GM19324 (cell line): Measurements from ENCODE around the gene CMSS1.
"Not testable (repeated sequence)": the region's sequence is repeated elsewhere in the genome, so short reads cannot be mapped to it uniquely, and the experiment has no call there.

Experiments
- ATAC-seq: cut with Tn5 transposase; IDR thresholded peaks from one replicate; pipeline ENCODE4 v1.9.1; 2021; ENCODE audit warnings: mild to moderate bottlenecking, moderate library complexity; ENCODE audit not compliant: unreplicated experiment, low FRiP score

The CMSS1 gene

GRCh38 chr3:99810403-99810802 lies 7.3 kb upstream of the CMSS1 start:
- ATAC-seq, result no peak

- ATAC-seq, result no peak
These were observed 620 bp upstream of the CMSS1 start for GRCh38 chr3:99817047-99817436.

GRCh38 chr3:99818818-99819217 lies 1.2 kb downstream of the CMSS1 start:
- no peak for ATAC-seq

DNA sequence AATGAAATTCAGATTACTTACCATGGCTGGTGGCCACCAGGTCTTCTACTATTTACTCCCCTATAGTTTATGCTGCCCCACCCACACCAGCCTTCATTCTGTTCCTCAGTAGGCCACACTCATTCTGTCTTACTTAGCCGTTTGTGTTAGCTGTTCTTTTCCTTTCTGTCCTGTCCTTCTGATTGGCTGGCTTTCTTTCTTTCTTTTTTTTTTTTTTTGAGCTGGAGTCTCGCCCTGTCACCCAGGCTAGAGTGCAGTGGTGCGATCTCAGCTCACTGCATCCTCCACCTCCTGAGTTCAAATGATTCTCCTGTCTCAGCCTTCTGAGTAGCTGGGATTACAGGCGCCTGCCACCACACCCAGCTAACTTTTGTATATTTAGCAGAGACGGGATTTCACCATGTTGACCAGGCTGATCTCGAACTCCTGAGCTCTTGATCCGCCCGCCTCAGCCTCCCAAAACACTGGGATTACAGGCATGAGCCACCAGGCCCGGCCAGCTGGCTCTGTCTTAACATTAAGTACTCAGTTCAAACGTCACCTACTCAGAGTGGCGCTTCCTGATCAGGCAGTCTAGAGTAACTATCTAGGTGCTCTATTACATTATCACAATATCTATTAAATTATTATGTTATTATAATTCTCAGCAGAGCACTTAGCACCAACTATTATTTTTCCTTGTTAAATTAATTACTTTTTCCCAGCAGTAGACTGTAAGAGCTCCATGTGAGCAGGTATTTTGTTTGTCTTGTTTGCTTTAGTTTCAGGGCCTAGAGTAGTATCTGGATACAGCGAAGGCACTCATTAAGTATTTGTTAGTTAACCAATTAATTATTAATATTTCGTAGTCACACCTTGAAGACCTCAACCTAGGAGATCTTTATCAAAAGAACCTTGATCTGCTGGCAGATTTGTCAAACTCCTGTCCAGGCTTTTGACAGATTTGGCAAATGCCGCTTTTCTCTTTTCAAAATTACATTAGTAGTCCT lies 6.4 kb downstream of the CMSS1 start:
- no peak for ATAC-seq

GRCh38 chr3:99825004-99825640 lies 7.5 kb downstream of the CMSS1 start:
- no peak for ATAC-seq

GRCh38 chr3:99829844-99830243 lies 12.2 kb downstream of the CMSS1 start:
- no peak for ATAC-seq

DNA sequence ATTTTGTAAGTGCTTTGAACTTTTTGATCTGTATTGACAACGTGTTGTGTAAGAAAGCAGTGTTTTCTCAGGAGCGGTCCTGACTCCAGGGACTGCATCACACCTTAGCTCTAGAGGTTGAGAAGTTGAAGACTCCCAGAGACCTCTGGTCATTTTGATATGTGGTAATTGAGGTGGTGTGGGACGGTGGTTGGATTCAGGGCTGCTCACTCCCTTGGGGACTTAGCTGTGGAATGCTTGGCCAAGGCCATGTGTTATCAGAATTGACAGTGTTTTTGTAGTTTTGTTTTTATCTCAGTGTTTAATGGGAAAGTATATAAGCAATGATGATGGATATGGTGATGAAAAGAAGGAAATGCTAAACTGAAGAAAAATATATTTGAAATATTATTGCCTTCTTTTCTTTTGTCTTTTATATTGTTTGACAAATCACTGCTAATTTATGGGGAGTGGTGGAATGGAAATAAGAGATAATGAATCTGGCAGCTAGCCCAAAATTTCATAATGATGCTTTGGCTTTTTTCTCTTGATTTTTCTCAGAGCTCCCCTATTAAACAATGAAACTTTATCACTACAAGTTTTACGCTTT lies 16.0 kb downstream of the CMSS1 start:
- ATAC-seq, result no peak

GRCh38 chr3:99834211-99834957 lies 16.7 kb downstream of the CMSS1 start:
- ATAC-seq, result no peak

GRCh38 chr3:99836681-99837080 lies 19.0 kb downstream of the CMSS1 start:
- no peak for ATAC-seq

DNA sequence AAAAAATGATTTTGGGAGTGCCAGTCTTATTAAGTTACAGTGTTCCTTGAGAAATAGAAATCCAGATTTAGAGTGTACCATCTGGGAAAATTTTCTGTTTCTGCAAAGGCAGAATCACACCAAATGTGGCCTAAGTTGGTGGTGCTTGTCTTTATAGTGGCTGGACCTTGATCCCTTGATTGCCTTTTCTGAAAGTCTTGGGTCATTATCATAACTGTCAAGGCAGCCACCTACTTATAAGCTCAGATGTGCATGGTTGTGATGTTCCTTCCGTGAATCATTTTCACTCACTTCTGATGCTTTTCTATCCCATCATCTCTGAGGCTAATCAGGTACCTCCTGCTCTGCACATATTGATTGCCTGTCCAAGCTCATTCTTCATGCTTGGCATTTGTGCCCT lies 20.1 kb downstream of the CMSS1 start:
- no peak for ATAC-seq

- ATAC-seq, result no peak
These were observed 21.1 kb downstream of the CMSS1 start for GRCh38 chr3:99838755-99839154.

DNA sequence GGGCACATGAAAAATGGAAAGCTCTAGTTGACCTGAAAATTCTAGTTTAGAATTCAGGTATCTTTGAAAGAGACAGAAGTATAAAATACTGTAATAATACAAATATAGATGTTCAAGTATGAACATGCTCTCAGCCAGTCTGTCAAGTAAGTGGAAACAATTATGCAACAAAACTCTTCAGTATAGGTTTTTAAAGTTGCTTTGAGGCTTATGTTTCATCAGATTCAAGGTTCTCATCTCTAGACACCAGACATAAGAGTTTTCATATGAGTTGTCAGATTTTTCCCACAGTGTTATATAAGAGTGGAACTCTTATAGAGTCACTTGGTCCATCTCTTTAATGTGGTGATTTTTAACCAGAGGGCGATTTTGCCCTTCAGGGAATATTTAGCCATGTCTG lies 22.0 kb downstream of the CMSS1 start:
- no peak for ATAC-seq

DNA sequence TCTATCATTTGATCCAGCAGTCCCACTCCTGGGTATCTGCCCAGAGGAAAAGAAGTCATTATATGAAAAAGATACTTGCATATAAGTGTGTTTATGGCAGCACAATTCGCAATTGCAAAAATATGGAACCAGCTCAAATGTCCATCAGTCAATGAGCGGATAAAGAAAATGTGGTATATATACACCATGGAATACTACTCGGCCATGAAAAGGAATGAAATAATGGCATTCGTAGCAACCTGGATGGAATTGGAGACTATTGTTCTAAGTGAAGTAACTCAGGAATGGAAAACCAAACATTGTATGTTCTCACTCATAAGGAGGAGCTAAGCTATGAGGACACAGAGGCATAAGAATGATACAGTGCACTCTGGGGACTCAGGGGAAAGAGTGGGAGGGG lies 24.3 kb downstream of the CMSS1 start:
- ATAC-seq, result not testable (repeated sequence)

DNA sequence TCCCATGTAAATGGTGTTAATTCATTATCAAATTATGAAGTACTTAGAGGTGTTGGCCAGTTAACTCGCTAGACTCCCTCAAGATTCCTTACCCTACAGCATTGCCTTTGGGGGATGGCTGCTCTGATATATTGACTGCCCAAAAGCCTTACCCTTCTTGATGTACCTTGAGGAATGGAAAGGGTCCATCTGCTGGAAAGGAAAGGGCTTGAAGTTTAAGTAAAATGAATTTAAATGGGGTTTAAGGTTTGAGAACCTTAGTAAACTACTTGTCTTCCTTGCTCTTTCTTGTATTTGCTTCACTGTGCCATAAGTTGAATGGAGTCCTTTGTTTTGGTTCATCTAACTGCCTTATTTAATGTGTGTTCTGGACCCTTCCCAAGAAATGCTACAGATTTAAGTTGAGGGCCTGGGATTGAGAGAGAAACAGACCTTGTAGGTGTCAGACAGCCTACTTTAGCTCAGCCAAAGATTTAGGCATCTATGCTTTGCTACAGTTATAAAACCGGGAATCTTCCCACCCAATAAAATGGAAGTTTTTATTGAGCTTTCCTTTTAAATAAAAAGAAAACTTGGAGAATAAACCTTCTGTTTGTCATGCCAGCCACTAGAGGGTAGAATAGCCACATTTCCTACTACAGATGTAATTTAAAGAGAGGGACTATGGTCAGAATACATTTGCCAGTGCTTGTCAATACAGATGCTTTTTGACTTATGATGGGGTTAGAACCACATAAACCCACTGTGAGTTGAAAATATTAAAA lies 25.3 kb downstream of the CMSS1 start:
- no peak for ATAC-seq

GRCh38 chr3:99843590-99844258 lies 26.1 kb downstream of the CMSS1 start:
- ATAC-seq, result no peak

DNA sequence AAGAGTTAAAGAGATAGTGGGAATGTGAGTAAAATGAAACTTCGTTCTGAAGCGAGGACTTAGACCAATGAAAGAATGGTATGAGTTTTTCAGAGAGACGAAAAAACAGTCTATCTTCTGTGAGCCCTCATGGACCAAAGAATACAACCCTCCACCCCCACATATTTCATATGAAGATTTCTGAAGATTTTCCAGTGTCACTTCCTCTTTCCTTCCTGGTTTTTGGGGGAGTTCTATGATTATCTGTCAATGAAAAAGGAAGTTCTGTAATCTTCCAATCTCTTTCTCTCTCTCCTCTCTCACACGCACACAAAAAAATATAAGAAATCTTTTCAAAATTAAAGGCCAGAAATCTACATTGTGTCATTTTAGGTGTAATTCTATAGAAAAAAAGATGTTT lies 27.7 kb downstream of the CMSS1 start:
- no peak for ATAC-seq

GRCh38 chr3:99845999-99846398 lies 28.3 kb downstream of the CMSS1 start:
- no peak for ATAC-seq

GRCh38 chr3:99846477-99847160 lies 29.0 kb downstream of the CMSS1 start:
- ATAC-seq, result no peak

GRCh38 chr3:99848433-99848832 lies 30.8 kb downstream of the CMSS1 start:
- no peak for ATAC-seq
